NCI-H748 (cell line): ENCODE data around the gene SLC25A38.
"Not testable (repeated sequence)": the region's sequence is repeated elsewhere in the genome, so short reads cannot be mapped to it uniquely, and the experiment has no call there.

Experiments used
- DNase-seq: peaks from one replicate; lab custom pipeline; 2025; ENCODE audit not compliant: unreplicated experiment; lab: John Stamatoyannopoulos, UW

Gene SLC25A38

GRCh38 chr3:39407259-39407629 lies 24.1 kb downstream of the SLC25A38 start:
- no peak for DNase-seq

GRCh38 chr3:39407773-39408492 lies 24.8 kb downstream of the SLC25A38 start:
- no peak for DNase-seq

- no peak for DNase-seq
These were observed 25.6 kb downstream of the SLC25A38 start for GRCh38 chr3:39408493-39409372.

- DNase-seq, result no peak
These were observed 26.5 kb downstream of the SLC25A38 start for GRCh38 chr3:39409514-39410136.

GRCh38 chr3:39410893-39411292 lies 27.7 kb downstream of the SLC25A38 start:
- no peak for DNase-seq

GRCh38 chr3:39412668-39413260 lies 29.6 kb downstream of the SLC25A38 start:
- DNase-seq, result no peak

- DNase-seq, result no peak
These were observed 30.7 kb downstream of the SLC25A38 start for GRCh38 chr3:39413691-39414420.

- DNase-seq, result no peak
These were observed 31.3 kb downstream of the SLC25A38 start for GRCh38 chr3:39414421-39414907.

- DNase-seq, result not testable (repeated sequence)
These were observed 32.1 kb downstream of the SLC25A38 start for GRCh38 chr3:39415302-39415701.

GRCh38 chr3:39415983-39416382 lies 32.8 kb downstream of the SLC25A38 start:
- DNase-seq, result no peak

- not testable (repeated sequence) for DNase-seq
These were observed 33.8 kb downstream of the SLC25A38 start for GRCh38 chr3:39416998-39417397.

- peak; percentile 1 for DNase-seq
These were observed 35.5 kb downstream of the SLC25A38 start for GRCh38 chr3:39418556-39419225.

- DNase-seq, result peak; percentile 70
These were observed 36.7 kb downstream of the SLC25A38 start for GRCh38 chr3:39419742-39420315.

GRCh38 chr3:39420543-39420942 lies 37.4 kb downstream of the SLC25A38 start:
- no peak for DNase-seq

- DNase-seq, result no peak
These were observed 40.3 kb downstream of the SLC25A38 start for GRCh38 chr3:39423436-39423970.

- no peak for DNase-seq
These were observed 43.1 kb downstream of the SLC25A38 start for GRCh38 chr3:39426312-39426711.

- no peak for DNase-seq
These were observed 44.3 kb downstream of the SLC25A38 start for GRCh38 chr3:39427506-39427905.

- DNase-seq, result peak; percentile 16
These were observed 45.6 kb downstream of the SLC25A38 start for GRCh38 chr3:39428745-39429201.

GRCh38 chr3:39429466-39429865 lies 46.3 kb downstream of the SLC25A38 start:
- no peak for DNase-seq
